Measurements from ENCODE around the gene ADARB2.

GRCh38 chr10:1573981-1574380 lies 163.3 kb downstream of the ADARB2 start:
- TF ChIP-seq, protein P1, sequence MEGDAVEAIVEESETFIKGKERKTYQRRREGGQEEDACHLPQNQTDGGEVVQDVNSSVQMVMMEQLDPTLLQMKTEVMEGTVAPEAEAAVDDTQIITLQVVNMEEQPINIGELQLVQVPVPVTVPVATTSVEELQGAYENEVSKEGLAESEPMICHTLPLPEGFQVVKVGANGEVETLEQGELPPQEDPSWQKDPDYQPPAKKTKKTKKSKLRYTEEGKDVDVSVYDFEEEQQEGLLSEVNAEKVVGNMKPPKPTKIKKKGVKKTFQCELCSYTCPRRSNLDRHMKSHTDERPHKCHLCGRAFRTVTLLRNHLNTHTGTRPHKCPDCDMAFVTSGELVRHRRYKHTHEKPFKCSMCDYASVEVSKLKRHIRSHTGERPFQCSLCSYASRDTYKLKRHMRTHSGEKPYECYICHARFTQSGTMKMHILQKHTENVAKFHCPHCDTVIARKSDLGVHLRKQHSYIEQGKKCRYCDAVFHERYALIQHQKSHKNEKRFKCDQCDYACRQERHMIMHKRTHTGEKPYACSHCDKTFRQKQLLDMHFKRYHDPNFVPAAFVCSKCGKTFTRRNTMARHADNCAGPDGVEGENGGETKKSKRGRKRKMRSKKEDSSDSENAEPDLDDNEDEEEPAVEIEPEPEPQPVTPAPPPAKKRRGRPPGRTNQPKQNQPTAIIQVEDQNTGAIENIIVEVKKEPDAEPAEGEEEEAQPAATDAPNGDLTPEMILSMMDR (IDR thresholded peaks at IDR 0.05): no peak
- TF ChIP-seq POLR2AphosphoS5 (IDR thresholded peaks at IDR 0.05): no peak
- no peak for TF ChIP-seq POLR2A (IDR thresholded peaks at IDR 0.05)
- no peak for TF ChIP-seq EP300 (IDR thresholded peaks at IDR 0.05; ENCODE audit: low read depth)
